ENCODE data around the gene HS6ST1. TPM values are rescaled to one million over a fixed set of nuclear protein-coding genes. Genes with fewer than 3 reads are reported as not detected.

Gene HS6ST1
- total RNA-seq, 1 donor from 2014 or later, result 14.4 TPM

GRCh38 chr2:128290356-128290755 lies 28.3 kb downstream of the HS6ST1 start:
- no peak for DNase-seq (ENCODE audit: low spot score)
- intact Hi-C loops (cut with DNase I), result no loop called here

GRCh38 chr2:128289439-128289838 lies 29.2 kb downstream of the HS6ST1 start:
- DNase-seq (ENCODE audit: low spot score), result no peak
- intact Hi-C loops (cut with DNase I), result no loop called here

DNA sequence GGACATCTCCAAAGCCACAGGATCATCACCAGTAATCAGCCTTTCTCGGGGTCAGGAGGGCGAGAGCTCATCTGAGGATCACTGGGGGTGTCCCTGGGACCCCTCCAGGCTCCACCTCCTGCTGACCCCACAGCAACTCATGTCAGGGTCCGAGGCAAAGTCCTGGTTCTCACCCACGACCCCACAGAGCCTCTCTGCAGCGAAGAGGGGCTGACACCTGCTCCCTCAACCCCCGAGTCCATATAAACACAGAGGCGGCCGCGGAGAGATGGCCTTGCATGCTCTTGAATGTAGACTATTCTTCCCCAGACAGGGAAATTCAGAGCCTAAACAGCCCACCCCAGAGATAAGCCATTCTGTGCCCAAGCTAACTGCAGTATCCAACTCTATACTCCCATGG lies 29.9 kb downstream of the HS6ST1 start:
- no peak for DNase-seq (ENCODE audit: low spot score)
- intact Hi-C loops (cut with DNase I), result no loop called here

GRCh38 chr2:128287780-128288735 lies 30.6 kb downstream of the HS6ST1 start:
- intact Hi-C loops (cut with DNase I), result no loop called here
- DNase-seq (ENCODE audit: low spot score), result no peak

DNA sequence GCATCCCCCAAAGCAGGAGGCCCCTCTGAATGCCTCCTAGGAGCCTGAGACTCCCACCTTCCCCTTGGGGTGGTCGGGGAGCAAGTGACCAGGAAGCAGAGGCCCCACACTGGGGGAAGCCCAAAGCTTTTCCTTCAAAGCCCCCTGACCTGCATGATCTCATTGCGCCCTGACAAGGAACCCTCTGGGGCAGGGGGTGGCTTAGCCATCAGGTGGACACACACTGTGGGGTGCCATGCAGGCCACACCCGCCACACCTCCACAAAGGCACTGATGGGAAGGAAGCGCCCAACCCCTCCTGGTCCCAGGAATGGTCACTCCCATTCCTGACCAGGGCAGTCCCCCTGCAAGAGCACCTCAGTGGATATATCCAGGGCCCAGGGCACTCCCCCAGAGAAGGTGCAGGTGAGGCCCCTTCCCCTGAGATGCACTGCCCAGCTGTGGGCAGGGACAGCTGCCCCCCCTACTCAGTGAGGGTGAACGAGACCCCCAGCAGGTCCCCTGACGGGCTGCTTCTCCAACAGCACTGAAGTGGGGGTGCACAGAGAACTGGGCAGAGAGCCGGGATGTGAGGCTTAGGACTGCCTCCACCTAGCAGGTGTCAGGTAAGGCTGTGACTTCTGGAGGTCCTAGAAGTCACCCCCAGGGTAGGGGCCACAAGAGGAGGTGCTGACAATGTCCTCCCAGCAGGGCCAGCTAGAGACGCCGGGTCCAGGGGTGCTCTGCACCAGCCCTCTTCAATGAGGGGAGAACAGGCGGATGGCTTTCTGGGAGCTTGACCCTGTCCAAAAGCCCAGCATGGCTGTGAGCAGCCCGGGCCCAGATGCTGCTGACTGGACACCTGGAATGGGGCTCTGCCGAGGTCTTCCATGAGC lies 31.5 kb downstream of the HS6ST1 start:
- no peak for DNase-seq (ENCODE audit: low spot score)
- intact Hi-C loops (cut with DNase I), result no loop called here

DNA sequence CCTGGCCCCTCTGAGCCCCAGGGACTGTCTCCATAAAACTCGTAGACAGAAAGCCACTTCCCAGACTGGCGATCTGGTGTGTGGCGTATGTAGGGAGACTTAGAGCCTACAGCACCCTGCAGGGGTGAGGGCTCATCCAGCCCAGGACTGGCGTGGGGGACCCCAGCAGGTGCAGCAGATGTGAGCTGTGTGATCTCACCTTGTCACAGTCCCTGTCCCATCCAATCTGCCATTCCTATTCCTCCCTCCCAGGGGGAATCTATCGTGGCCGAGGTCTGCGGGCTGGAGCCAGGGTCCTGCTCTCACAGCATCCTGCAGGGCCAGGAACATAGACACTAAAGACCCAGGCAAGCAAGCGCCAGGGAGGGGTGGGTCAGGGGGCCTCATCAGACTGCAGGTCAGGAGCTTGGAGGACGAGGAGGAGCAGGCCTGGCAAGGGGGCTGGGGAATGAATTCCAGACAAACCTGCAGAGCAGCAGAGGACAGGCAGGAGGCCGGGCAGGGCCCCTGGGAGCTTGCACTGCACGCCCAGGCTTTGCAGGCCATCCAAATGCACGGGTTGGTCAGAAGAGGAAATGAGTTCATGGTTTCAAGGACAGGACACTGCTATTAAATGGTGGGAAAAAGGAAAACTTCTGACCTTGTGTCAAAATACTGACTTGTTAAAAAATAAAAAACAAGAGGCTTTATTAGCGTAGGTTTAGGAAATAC lies 32.5 kb downstream of the HS6ST1 start:
- no peak for DNase-seq (ENCODE audit: low spot score)
- intact Hi-C loops (cut with DNase I), result no loop called here

DNA sequence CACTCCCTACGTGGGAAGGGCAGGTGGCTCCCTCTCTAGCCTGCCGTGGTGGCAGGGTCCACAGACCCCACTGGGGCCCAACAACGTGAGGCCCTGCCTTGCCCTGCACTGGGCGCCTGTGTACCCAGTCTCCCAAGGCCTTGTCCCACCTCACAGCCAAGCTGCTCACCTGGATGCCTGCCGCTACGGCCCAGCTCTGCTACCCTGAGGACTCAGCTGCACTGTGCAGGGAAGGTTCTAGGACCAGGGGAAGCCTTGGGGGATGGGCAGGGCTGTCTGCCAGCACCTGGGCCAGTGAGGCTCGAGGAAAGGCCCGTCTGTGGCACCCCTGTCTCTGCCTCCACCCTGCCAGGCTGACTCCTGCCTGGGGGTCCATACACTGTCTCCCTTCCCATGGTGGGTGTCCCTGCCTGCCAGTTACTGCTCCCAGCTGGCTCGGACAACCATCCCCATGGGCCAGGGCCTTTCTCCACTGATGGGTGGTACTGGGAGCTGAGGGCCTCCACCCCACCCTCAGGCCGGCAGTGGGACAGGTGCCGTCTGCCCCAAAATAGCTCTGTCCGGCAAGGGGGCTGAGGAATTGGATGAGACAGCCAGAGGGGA lies 33.2 kb downstream of the HS6ST1 start:
- intact Hi-C loops (cut with DNase I), result no loop called here
- DNase-seq (ENCODE audit: low spot score), result no peak

- no peak for DNase-seq (ENCODE audit: low spot score)
Observed at GRCh38 chr2:128284841-128285240, 33.8 kb downstream of the HS6ST1 start.

GRCh38 chr2:128284037-128284441 lies 34.6 kb downstream of the HS6ST1 start:
- intact Hi-C loops (cut with DNase I), result no loop called here
- DNase-seq (ENCODE audit: low spot score), result no peak

More at GRCh38 chr2:128284841-128285240, 33.8 kb downstream of the HS6ST1 start:
- intact Hi-C loops (cut with DNase I), result no loop called here

DNA sequence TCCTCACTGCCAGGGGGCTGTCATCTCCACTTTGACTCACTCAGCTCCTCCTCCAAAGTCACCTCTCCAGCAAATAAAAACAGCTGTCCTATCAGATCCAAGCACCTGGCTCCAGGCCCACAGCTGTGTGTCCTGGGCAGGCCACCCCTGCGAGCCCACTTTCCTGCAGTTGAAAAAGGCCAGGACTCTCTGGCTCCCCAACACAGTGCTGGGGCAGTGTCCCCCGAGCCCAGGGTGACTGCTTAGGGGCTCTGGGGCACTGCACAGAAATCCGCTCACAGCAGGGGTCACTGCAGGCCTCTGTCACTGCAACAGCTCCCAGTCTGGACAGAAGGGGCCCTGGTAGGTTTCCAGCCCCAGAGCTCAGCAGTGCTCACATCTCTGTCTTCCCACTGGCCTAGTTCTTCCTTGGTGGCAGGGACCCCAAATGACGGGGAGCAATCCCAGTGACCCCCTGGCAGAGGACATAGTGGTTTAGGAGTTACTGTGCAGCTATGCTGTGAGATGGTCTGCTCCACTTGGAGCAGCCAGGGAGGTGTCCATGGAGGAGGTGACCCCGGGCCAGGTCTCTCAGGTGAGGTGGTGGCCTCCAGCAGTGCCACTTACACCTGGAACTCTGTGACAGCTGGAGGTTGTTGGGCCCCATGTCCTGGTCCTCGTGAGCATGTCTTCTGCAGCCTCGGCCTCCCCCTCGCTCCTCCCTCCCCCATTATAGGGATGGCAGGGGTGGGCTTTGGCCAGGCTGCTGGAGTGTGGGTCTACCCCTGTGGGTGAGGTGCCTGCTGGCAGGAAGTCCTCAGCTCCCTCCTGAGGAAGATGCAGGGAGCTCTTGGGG lies 35.5 kb downstream of the HS6ST1 start:
- intact Hi-C loops (cut with DNase I), result no loop called here

DNA sequence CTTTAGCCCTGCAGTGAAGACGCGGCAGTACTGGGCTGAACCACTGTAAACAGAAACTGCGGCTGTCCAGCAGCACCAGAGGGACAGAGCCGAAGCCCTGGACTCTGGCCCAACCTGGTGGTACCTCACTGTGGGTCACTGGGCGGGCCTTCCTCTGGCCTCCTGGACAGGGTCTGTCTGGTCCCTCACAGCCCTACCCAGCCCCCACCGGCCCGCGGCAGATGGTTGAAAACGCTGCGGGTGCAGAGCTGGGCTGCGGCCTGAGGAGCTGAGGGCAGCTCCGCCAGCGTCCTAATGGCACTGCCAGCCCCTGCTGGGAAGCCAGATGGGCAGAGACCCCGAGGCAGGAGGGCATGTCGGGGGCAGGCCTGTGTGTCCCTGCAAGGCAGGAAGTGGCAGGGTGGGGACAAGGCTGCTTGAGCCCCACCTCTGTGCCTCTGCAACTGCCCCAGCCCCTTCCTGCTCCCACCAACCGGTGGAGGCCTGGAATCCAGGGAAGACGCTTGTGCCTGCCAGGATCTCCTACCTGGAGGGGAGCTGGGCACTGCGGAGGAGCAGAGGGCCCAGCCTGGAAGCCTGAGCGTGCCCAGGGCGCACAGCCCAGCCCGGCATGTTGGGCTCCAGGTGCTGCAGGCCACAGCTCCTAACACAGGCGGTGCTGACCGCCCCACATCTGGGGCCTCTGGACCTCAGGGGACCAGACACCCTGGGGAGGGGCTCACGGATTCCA lies 36.3 kb downstream of the HS6ST1 start:
- no peak for DNase-seq (ENCODE audit: low spot score)
- intact Hi-C loops (cut with DNase I), result no loop called here

More for the DNA sequence above, 35.5 kb downstream of the HS6ST1 start:
- no peak for DNase-seq (ENCODE audit: low spot score)

- intact Hi-C loops (cut with DNase I), result no loop called here
- DNase-seq (ENCODE audit: low spot score), result no peak
Observed at GRCh38 chr2:128281852-128282245, 36.8 kb downstream of the HS6ST1 start.

- intact Hi-C loops (cut with DNase I), result no loop called here
- no peak for DNase-seq (ENCODE audit: low spot score)
Observed at GRCh38 chr2:128280901-128281321, 37.8 kb downstream of the HS6ST1 start.

DNA sequence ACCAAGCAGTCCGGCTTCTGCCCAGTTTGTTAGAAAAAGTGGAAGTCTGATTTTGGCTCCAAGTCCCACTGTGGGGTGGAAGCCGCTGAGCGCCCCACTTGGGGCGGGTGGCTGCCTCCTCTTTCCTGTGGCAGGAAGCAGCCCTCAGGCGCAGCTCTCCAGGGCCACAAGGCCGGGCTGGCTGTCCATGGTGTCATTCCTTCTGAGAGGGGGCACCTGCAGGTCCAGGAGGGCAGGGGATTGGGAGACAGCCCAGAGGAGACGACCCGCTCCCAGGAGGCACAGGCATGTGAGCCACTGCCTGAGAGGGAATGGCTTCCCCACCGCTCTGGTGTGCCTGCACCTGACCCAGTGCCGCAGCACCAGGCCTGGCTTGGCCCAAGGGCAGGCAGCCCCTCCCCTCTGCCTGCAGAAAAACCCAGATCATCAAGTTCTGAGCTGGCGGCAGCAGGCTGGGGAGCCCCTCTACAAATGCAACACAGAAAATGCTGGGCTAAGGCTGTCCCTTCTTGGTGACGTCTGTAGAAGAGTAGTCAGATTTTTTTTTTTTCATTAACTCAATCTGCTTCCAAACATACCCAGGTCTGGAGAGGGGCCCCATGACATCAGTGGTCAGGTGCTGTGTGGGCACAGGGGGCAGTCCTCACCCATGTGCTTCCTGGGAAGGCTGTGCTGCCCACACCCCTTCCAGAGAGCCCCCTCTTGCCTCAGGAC lies 38.4 kb downstream of the HS6ST1 start:
- intact Hi-C loops (cut with DNase I), result no loop called here
- DNase-seq (ENCODE audit: low spot score), result no peak

DNA sequence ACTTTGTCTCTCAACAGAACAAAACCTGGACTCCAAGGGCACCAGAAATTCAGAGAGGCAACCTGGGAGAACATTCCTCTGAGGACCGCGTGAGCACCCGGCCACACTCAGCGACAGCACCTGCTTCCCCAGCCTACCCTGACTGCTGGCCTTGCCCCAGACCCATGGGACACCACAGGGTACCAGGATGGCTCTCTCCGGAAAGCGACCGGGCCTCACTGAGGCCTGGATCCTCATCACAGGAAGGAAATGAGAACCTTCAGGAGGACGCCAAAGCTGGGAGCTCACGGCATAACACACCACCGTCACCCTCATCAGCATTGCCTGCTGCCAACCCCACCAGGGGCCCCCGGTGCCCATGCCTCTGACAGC lies 38.9 kb downstream of the HS6ST1 start:
- intact Hi-C loops (cut with DNase I), result no loop called here

GRCh38 chr2:128279009-128279408 lies 39.7 kb downstream of the HS6ST1 start:
- DNase-seq (ENCODE audit: low spot score), result no peak

More for the DNA sequence above, 38.9 kb downstream of the HS6ST1 start:
- no peak for DNase-seq (ENCODE audit: low spot score)

DNA sequence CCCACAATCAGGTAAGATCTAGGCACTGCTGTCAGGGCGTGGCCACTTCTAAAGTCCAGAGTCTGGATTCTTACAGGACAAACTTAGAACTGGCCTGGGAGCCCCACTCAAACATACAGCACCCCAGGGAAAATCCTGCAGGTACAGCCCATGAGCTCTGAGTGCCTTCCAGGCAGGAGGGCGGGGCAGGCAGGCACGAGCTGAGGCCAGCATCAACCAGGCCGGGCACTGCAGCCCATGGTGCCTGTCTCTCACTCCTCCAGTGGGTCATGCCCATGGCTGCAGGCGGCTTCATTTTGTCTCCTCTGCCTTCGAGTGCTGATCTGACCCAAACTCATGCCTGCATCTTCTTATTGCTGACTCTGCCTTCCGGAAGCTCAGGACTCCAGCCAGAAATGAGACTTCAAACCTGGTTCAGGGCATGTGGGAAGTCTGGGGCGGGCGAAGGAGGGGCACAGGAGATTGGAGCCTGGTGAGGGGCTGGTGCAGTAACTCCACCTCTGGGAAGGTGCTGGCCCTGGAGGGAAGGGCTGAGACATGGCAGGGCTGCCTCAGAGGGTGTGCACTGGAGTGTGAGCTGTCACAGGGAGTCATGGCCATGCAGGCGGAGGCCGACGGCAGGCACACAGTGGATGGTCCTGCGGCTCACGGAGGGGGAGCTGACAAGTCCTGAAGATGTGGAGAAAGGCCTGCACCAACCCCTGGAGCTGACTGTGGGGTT lies 40.5 kb downstream of the HS6ST1 start:
- no peak for DNase-seq (ENCODE audit: low spot score)
- intact Hi-C loops (cut with DNase I), result no loop called here

More at GRCh38 chr2:128279009-128279408, 39.7 kb downstream of the HS6ST1 start:
- intact Hi-C loops (cut with DNase I), result no loop called here

Data from cardiac septum (tissue), 1 donor.